ENCODE results near the gene EML3.

GRCh38 chr11:62591448-62592145, 21.0 kb downstream of the EML3 start, which contains the start of gene TUT1:
- TF ChIP-seq POLR2A (IDR thresholded peaks at IDR 0.05) (peak; percentile 54), CTCF (IDR thresholded peaks at IDR 0.05) (no peak)

Data from testis (tissue), 2 donors.